Panc1 (cell line): ENCODE measurements around the gene TP73. TPM values are rescaled to one million over a fixed set of nuclear protein-coding genes. Genes with fewer than 3 reads are reported as not detected.
A peak's percentile ranks its signal among the peaks of the same experiment; 100 is the strongest.

Source experiments
- ATAC-seq: fragments of 200-7000 bp; cut with Tn5 transposase; 2 replicates; pipeline ENCODE4 v1.9.1; 2020; ENCODE audit warnings: mild to moderate bottlenecking, moderate library complexity
- BruUV-seq: library from RNA; stranded (reverse); fragments of 400-500 nt; replicated peaks from 2 replicates; lab custom pipeline; 2021; lab: Mats Ljungman, UMichigan
- CTCF ChIA-PET: fragments of 300-600 bp; sonication (Branson Sonifier 250); formaldehyde crosslinking; loops from one replicate; lab custom pipeline; 2022; ENCODE audit warnings: antibody characterized with exemption; lab: Charles Lee
- POLR2A ChIA-PET: fragments of 300-600 bp; sonication (Branson Sonifier 250); formaldehyde crosslinking; loops from one replicate; lab custom pipeline; 2022; ENCODE audit warnings: antibody characterized with exemption; lab: Charles Lee
- DNase-seq: peaks from one replicate; pipeline ENCODE4 v3.0.0-alpha.2; 2010; ENCODE audit warnings: low read depth, low spot score
- H3K27ac ChIP-seq: 2 replicates; pipeline ENCODE4 v1.5.1; 2011; ENCODE audit warnings: mild to moderate bottlenecking, low read length, inconsistent platforms
- H3K27me3 ChIP-seq: fragments of 200-500 bp; sonication (Bioruptor generic); 2 replicates; pipeline ENCODE4 v1.6.0; 2014; ENCODE audit warnings: low read length, inconsistent platforms; ENCODE audit not compliant: control insufficient read depth, insufficient read depth
- H3K36me3 ChIP-seq: fragments of 200-500 bp; sonication (Bioruptor generic); 2 replicates; pipeline ENCODE4 v1.5.1; 2014; ENCODE audit warnings: inconsistent platforms, mild to moderate bottlenecking, low read length, moderate library complexity; ENCODE audit not compliant: control insufficient read depth, insufficient read depth
- H3K4me1 ChIP-seq: 2 replicates; pipeline ENCODE4 v1.5.1; 2011; ENCODE audit warnings: inconsistent platforms, mild to moderate bottlenecking, low read length, moderate library complexity; ENCODE audit not compliant: control insufficient read depth, insufficient read depth
- H3K4me3 ChIP-seq, 2 experiments: 2 replicates each; pipeline ENCODE4 v1.5.1; 2011 to 2012; ENCODE audit warnings: low read depth in 2 of 2, low read length in 2 of 2, mild to moderate bottlenecking in 2 of 2, inconsistent platforms in 1 of 2, moderate library complexity in 1 of 2
- H3K9me3 ChIP-seq: fragments of 200-500 bp; sonication (Bioruptor generic); 2 replicates; pipeline ENCODE4 v1.5.1; 2014; ENCODE audit warnings: low read depth, mild to moderate bottlenecking, inconsistent platforms, low read length, moderate library complexity; ENCODE audit not compliant: control insufficient read depth, insufficient read depth
- CTCF ChIP-seq: fragments of 450-650 bp; IDR thresholded peaks from 2 replicates; pipeline ENCODE4 v1.5.1; 2017; ENCODE audit warnings: mild to moderate bottlenecking
- POLR2AphosphoS5 ChIP-seq: IDR thresholded peaks from 2 replicates; pipeline ENCODE4 v1.6.1; 2012; ENCODE audit warnings: mild to moderate bottlenecking, low read depth, low read length, moderate library complexity
- REST ChIP-seq, 2 experiments: IDR thresholded peaks; 2 replicates each; pipeline ENCODE4 v1.6.1; 2011 to 2012; ENCODE audit warnings: low read depth in 2 of 2, control low read depth in 1 of 2, low read length in 1 of 2, mild to moderate bottlenecking in 1 of 2, moderate library complexity in 1 of 2; ENCODE audit not compliant: insufficient read depth in 1 of 2
- SIN3A ChIP-seq: IDR thresholded peaks from 2 replicates; pipeline ENCODE4 v1.6.1; 2012; ENCODE audit warnings: low read depth, mild to moderate bottlenecking, low read length, moderate library complexity, borderline replicate concordance; ENCODE audit not compliant: insufficient read depth
- TCF7L2 ChIP-seq: IDR thresholded peaks from 2 replicates; pipeline ENCODE4 v1.6.1; 2011; ENCODE audit warnings: mild to moderate bottlenecking, low read depth, low read length, inconsistent platforms
- in situ Hi-C: cut with HindIII; loops from 2 replicates; pipeline ENCODE4 v1.10.0; 2016; ENCODE audit warnings: low sequenced_read_pairs, low pct_unique_long_range_greater_than_20kb
- intact Hi-C: fragments of 100-400 bp; cut with micrococcal nuclease; formaldehyde crosslinking; loops from one replicate; pipeline ENCODE4 v1.10.0; 2022; ENCODE audit not compliant: unreplicated experiment
- total RNA-seq: library from RNA; stranded (reverse); gene quantifications from one replicate; pipeline ENCODE4 v1.2.1, GENCODE V29; 2021; ENCODE audit not compliant: unreplicated experiment

Gene TP73
- total RNA-seq, 1 experiment from 2014 or later: 4.7 TPM

GRCh38 chr1:3771108-3772026, 119.1 kb downstream of the TP73 start:
- intact Hi-C loops: no loop called here
- H3K27ac ChIP-seq: peak overlapping the region; percentile 48; the same call in 1 of the 2 replicates
- in situ Hi-C loops: no loop called here

More at GRCh38 chr1:3771108-3772026, 119.1 kb downstream of the TP73 start:
- DNase-seq (no peak), ATAC-seq (no peak)
- BruUV-seq: no TSS peak
- H3K4me3 ChIP-seq: peak overlapping the region; percentile 51 to 54
- H3K9me3 ChIP-seq: no peaks in the 10 kb centered on the region
- no peaks in the 10 kb centered on the region for H3K36me3 ChIP-seq
- H3K27me3 ChIP-seq: no peaks in the 10 kb centered on the region
- H3K4me1 ChIP-seq: peaks cover 38% of the 10 kb centered on the region
- ChIA-PET POLR2A (no interaction called here), CTCF (no interaction called here)
- TF ChIP-seq POLR2AphosphoS5 (no peak), REST (IDR thresholded peaks at IDR 0.05; ENCODE audit: insufficient read depth in 1 of 2, low read depth in 2 of 2, low read length in 1 of 2) (no peak), SIN3A (no peak), TCF7L2 (no peak), CTCF (no peak)
